IMR-90 (cell line): Measurements from ENCODE around the gene ANKRD53. TPM values are rescaled to one million over a fixed set of nuclear protein-coding genes. Genes with fewer than 3 reads are reported as not detected.
"Not testable (repeated sequence)": the region's sequence is repeated elsewhere in the genome, so short reads cannot be mapped to it uniquely, and the experiment has no call there.

Source experiments
- ATAC-seq: fragments of 200-7000 bp; cut with Tn5 transposase; 2 replicates; pipeline ENCODE4 v1.9.1; 2020; ENCODE audit warnings: low read depth, mild to moderate bottlenecking, moderate library complexity
- BruUV-seq: library from RNA; stranded (reverse); fragments of 400-500 nt; replicated peaks from 2 replicates; lab custom pipeline; 2021; lab: Mats Ljungman, UMichigan
- CTCF ChIA-PET: fragments of 300-600 bp; formaldehyde crosslinking; extraction: SDS; loops from one replicate; lab custom pipeline; 2021; ENCODE audit warnings: antibody characterized with exemption; lab: Yijun Ruan, JAX
- POLR2A ChIA-PET: fragments of 300-600 bp; sonication (Branson Sonifier 250); formaldehyde crosslinking; loops from one replicate; lab custom pipeline; 2022; ENCODE audit warnings: antibody characterized with exemption; ENCODE audit not compliant: unreplicated experiment; lab: Charles Lee
- DNase-seq: peaks from one replicate; pipeline ENCODE4 v3.0.0; 2013
- H2AFZ ChIP-seq: replicated peaks from 2 replicates; pipeline ENCODE3; 2013; ENCODE audit warnings: low read length, mild to moderate bottlenecking; ENCODE audit not compliant: poor library complexity
- H2AK5ac ChIP-seq: 2 replicates; pipeline ENCODE4 v1.6.1; 2013; ENCODE audit warnings: low read depth, low read length, inconsistent platforms
- H2AK9ac ChIP-seq: replicated peaks from 2 replicates; pipeline ENCODE3; 2013; ENCODE audit warnings: mild to moderate bottlenecking, low read depth, low read length, moderate library complexity; ENCODE audit not compliant: poor library complexity
- H2BK120ac ChIP-seq: 2 replicates; pipeline ENCODE4 v1.6.1; 2013; ENCODE audit warnings: low read depth, low read length, inconsistent platforms
- H2BK15ac ChIP-seq: 3 replicates; pipeline ENCODE4 v1.6.1; 2013; ENCODE audit warnings: low read depth, low read length, inconsistent platforms
- H2BK20ac ChIP-seq: 2 replicates; pipeline ENCODE4 v1.6.1; 2013; ENCODE audit warnings: low read depth, mild to moderate bottlenecking, inconsistent platforms, low read length, moderate library complexity
- H2BK5ac ChIP-seq: 2 replicates; pipeline ENCODE4 v1.6.1; 2013; ENCODE audit warnings: mild to moderate bottlenecking, low read depth, low read length, inconsistent platforms; ENCODE audit not compliant: poor library complexity, severe bottlenecking
- H3K14ac ChIP-seq: replicated peaks from 2 replicates; pipeline ENCODE4 v1.6.1; 2013; ENCODE audit warnings: low read depth, low read length, inconsistent platforms
- H3K18ac ChIP-seq: 2 replicates; pipeline ENCODE4 v1.6.1; 2013; ENCODE audit warnings: low read depth, low read length, control low read depth
- H3K23ac ChIP-seq: 2 replicates; pipeline ENCODE4 v1.6.1; 2013; ENCODE audit warnings: low read depth, low read length, inconsistent platforms
- H3K27ac ChIP-seq: 2 replicates; pipeline ENCODE4 v1.5.1; 2013; ENCODE audit warnings: mild to moderate bottlenecking, control low read depth, low read length; ENCODE audit not compliant: insufficient read depth
- H3K27me3 ChIP-seq: 2 replicates; pipeline ENCODE4 v1.6.1; 2013; ENCODE audit warnings: low read length; ENCODE audit not compliant: control insufficient read depth, insufficient read depth
- H3K36me3 ChIP-seq: 2 replicates; pipeline ENCODE4 v1.6.1; 2013; ENCODE audit warnings: low read length, mixed read lengths; ENCODE audit not compliant: control insufficient read depth, insufficient read depth
- H3K4ac ChIP-seq: 2 replicates; pipeline ENCODE4 v1.6.1; 2013; ENCODE audit warnings: low read depth, low read length, inconsistent platforms
- H3K4me1 ChIP-seq: 2 replicates; pipeline ENCODE4 v1.6.1; 2013; ENCODE audit warnings: low read length, mixed read lengths; ENCODE audit not compliant: control insufficient read depth, insufficient read depth
- H3K4me2 ChIP-seq: 2 replicates; pipeline ENCODE4 v1.6.1; 2013; ENCODE audit warnings: low read depth, mild to moderate bottlenecking, control low read depth, low read length, moderate library complexity
- H3K4me3 ChIP-seq: 2 replicates; pipeline ENCODE4 v1.5.1; 2013; ENCODE audit warnings: low read depth, mild to moderate bottlenecking, control low read depth, low read length, moderate library complexity; ENCODE audit not compliant: insufficient read depth
- H3K56ac ChIP-seq: 2 replicates; pipeline ENCODE4 v1.6.1; 2013; ENCODE audit warnings: low read length, inconsistent platforms; ENCODE audit not compliant: insufficient read depth; ENCODE audit errors: extremely low read depth
- H3K79me1 ChIP-seq, 2 experiments: 2 replicates each; pipeline ENCODE4 v1.6.1; 2013; ENCODE audit warnings: low read length in 2 of 2, inconsistent platforms in 1 of 2, low read depth in 1 of 2
- H3K9ac ChIP-seq: 2 replicates; pipeline ENCODE4 v1.6.1; 2013; ENCODE audit warnings: low read depth, low read length, control low read depth
- H3K9me1 ChIP-seq: 2 replicates; pipeline ENCODE4 v1.6.1; 2013; ENCODE audit warnings: low read length, inconsistent platforms; ENCODE audit not compliant: insufficient read depth
- H3K9me3 ChIP-seq: 2 replicates; pipeline ENCODE4 v1.6.1; 2013; ENCODE audit warnings: low read length; ENCODE audit not compliant: control insufficient read depth, insufficient read depth
- H4K20me1 ChIP-seq: 2 replicates; pipeline ENCODE4 v1.6.1; 2013; ENCODE audit warnings: low read length, inconsistent platforms; ENCODE audit not compliant: insufficient read depth
- H4K5ac ChIP-seq: 2 replicates; pipeline ENCODE4 v1.6.1; 2013; ENCODE audit warnings: mild to moderate bottlenecking, low read depth, low read length, control low read depth
- H4K8ac ChIP-seq, 2 experiments: 2 replicates each; pipeline ENCODE4 v1.6.1; 2013; ENCODE audit warnings: low read depth in 2 of 2, low read length in 2 of 2, control low read depth in 1 of 2, inconsistent platforms in 1 of 2
- H4K91ac ChIP-seq: 2 replicates; pipeline ENCODE4 v1.6.1; 2013; ENCODE audit warnings: low read depth, low read length, inconsistent platforms; ENCODE audit not compliant: insufficient read depth
- CHD1 ChIP-seq: IDR thresholded peaks from 2 replicates; pipeline ENCODE4 v1.6.1; 2012; ENCODE audit warnings: low read depth, low read length, improper control_type of control experiment
- MXI1 ChIP-seq: IDR thresholded peaks from 2 replicates; pipeline ENCODE4 v1.6.1; 2012; ENCODE audit warnings: low read depth, mild to moderate bottlenecking, low read length, moderate library complexity, borderline replicate concordance
- NFE2L2 ChIP-seq: fragments of 150-350 bp; IDR thresholded peaks from 2 replicates; pipeline ENCODE4 v1.6.1; 2016; ENCODE audit warnings: low read depth, mild to moderate bottlenecking, low read length
- WGBS, 2 experiments: methylation state at CpG; one replicate each; pipeline versions ENCODE4 v1.1.5 to v1.1.7; 2013; ENCODE audit warnings: missing lambda C conversion rate in 2 of 2; ENCODE audit not compliant: insufficient read length in 1 of 2; ENCODE audit errors: extremely low coverage in 2 of 2; 5-methylcytosine and 5-hydroxymethylcytosine counted together
- dilution Hi-C: fragments of 300-500 bp; cut with HindIII; formaldehyde crosslinking; loops from one replicate; pipeline ENCODE4 v1.14.3; 2018; ENCODE audit warnings: low sequenced_read_pairs; ENCODE audit not compliant: unreplicated experiment
- in situ Hi-C: fragments of 300-500 bp; cut with MboI; formaldehyde crosslinking; loops from 3 replicates; pipeline ENCODE4 v1.14.3; 2019; ENCODE audit warnings: low sequenced_read_pairs, inconsistent platforms, mixed read lengths
- intact Hi-C: fragments of 100-400 bp; cut with micrococcal nuclease; formaldehyde crosslinking; loops from 2 replicates; pipeline ENCODE4 v1.10.0; 2022
- polyA plus RNA-seq, 3 experiments: library from polyadenylated mRNA; depleted of rRNA; stranded (reverse); fragments of >200 nt; gene quantifications; 2 replicates each; pipeline ENCODE4 v1.2.3, GENCODE V29; 2012; ENCODE audit warnings: low replicate concordance in 1 of 3
- total RNA-seq: library from RNA; depleted of rRNA; stranded (reverse); fragments of >200 nt; gene quantifications from 2 replicates; pipeline ENCODE4 v1.2.3, GENCODE V29; 2012
- TF ChIP-seq, protein P1 (sequence below): conservative IDR thresholded peaks from 2 replicates; pipeline ENCODE4 v1.5.1; 2012; ENCODE audit warnings: mild to moderate bottlenecking, low read depth, low read length, improper control_type of control experiment

Gene ANKRD53
- total and polyA plus RNA-seq, 2 of the 4 experiments (the other 2 are of a cell fraction): 0.54 to 1.0 TPM

DNA sequence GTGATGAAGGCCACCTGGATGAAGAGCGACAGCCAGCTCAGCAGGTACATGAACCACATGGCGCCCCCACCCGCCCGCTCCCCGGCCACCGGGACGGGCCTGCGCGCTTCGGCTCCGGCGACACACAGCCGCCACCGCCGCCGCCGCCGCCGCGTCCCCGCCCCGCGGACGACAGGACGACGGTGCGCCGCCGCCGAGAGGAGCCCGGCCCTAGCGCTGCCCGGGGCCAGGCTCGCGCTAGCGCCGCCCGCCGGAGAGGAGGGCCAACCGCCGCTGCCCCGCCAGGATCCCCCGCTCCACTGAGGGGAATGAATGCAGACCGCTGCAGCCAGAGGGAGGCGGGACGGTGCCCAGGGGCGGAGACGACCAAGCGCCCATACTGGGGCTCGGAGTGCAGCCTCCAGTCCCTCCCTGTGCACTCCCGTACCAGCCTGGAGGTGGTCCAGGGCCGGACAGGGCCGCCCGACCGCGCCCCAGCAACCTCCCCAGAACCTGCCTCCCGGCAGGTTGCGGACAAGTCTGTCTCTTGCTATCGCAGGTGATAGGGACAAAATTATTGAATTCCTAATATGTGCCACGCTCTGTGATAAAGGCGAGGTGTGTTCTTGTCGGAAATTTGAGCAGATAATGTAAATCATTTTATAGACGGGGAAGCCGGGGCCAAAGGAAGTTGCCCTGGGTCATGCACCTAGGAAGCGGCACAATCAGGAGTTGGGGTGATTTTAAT, 16.4 kb downstream of the ANKRD53 start, which contains the start of gene TEX261 (continued):
- TF ChIP-seq MXI1 (peak; percentile 46; the same call in 1 of the 2 replicates), CHD1 (no peak)

DNA sequence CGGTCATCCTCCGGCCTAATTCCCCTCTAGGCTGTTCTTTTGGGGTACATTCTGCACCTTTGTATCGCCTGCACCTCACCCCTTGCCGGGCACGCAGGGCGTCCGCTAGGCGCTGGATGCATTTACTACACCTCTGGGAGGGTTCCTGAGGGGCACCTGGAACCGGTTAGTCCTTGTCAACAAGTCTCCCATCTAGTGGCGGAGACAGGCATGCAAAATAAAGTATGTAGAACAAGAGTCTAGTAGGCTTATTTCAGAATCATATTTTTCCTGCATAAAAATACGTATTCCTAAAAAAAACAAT, 16.9 kb downstream of the ANKRD53 start:
- H3K27ac ChIP-seq: no peak overlapping the region
- WGBS, 2 experiments: no CpG with 5 or more reads among the region's 11 CpGs
- H3K18ac ChIP-seq: no peak overlapping the region
- peaks cover 11% of the 10 kb centered on the region for H3K36me3 ChIP-seq
- no peak overlapping the region for H2AK5ac ChIP-seq
- DNase-seq (peak; percentile 17), ATAC-seq (no peak)
- H3K9me1 ChIP-seq: peaks cover 10% of the 10 kb centered on the region; the same call in 1 of the 2 replicates
- no peak overlapping the region for H4K5ac ChIP-seq
- H2BK20ac ChIP-seq: no peak overlapping the region
- intact Hi-C loops: loop anchor here (2.0 kb wide), 2 partner anchors 31 to 73 kb away; partner anchors contain the start of gene NAGK
- peaks cover 18 to 29% of the 10 kb centered on the region in 2 experiments for H3K79me1 ChIP-seq
- no peaks in the 10 kb centered on the region for H3K9me3 ChIP-seq
- H2BK120ac ChIP-seq: no peak overlapping the region
- dilution Hi-C loops: no loop called here
- peak overlapping the region; percentile 67 for H3K9ac ChIP-seq
- POLR2A ChIA-PET: no interaction called here
- H3K4ac ChIP-seq: peak overlapping the region; percentile 3; the same call in 1 of the 2 replicates
- H4K20me1 ChIP-seq: peaks cover 21% of the 10 kb centered on the region
- no TSS peak for BruUV-seq
- peaks cover 11% of the 10 kb centered on the region for H3K4me1 ChIP-seq
- CTCF ChIA-PET: no interaction called here
- no peak overlapping the region for H3K56ac ChIP-seq
- H2BK5ac ChIP-seq: no peak overlapping the region
- H2AFZ ChIP-seq: peak overlapping the region; percentile 100
- H3K4me3 ChIP-seq: peak overlapping the region; percentile 58; the same call in 1 of the 2 replicates
- H3K4me2 ChIP-seq: peak overlapping the region; percentile 85
- H3K27me3 ChIP-seq: no peaks in the 10 kb centered on the region
- no peak overlapping the region for H4K91ac ChIP-seq
- no peak overlapping the region for H3K14ac ChIP-seq
- peak overlapping the region; percentile 57 to 80 for H4K8ac ChIP-seq
- in situ Hi-C loops: no loop called here
- H3K23ac ChIP-seq: no peak overlapping the region
- TF ChIP-seq, protein P1, sequence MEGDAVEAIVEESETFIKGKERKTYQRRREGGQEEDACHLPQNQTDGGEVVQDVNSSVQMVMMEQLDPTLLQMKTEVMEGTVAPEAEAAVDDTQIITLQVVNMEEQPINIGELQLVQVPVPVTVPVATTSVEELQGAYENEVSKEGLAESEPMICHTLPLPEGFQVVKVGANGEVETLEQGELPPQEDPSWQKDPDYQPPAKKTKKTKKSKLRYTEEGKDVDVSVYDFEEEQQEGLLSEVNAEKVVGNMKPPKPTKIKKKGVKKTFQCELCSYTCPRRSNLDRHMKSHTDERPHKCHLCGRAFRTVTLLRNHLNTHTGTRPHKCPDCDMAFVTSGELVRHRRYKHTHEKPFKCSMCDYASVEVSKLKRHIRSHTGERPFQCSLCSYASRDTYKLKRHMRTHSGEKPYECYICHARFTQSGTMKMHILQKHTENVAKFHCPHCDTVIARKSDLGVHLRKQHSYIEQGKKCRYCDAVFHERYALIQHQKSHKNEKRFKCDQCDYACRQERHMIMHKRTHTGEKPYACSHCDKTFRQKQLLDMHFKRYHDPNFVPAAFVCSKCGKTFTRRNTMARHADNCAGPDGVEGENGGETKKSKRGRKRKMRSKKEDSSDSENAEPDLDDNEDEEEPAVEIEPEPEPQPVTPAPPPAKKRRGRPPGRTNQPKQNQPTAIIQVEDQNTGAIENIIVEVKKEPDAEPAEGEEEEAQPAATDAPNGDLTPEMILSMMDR: peak; percentile 27
- TF ChIP-seq NFE2L2: no peak
- peak overlapping the region; percentile 51 for H2AK9ac ChIP-seq
- H2BK15ac ChIP-seq: no peak overlapping the region

DNA sequence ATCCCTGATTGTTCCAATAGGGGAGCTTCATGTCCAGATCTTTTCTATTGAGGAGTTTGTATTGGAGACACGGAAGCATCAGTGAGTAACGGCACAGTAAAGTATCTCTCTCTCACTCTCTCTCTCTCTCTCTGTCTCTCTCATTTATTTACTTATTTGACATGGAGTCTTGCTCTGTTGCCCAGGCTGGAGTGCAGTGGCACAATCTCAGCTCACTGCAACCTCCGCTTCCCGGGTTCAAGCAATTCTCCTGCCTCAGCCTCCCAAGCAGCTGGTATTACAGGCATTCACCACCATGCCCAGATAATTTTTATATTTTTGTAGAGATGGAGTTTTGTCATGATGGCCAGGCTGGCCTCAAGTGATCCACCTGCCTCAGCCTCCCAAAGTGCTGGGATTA, 20.5 kb downstream of the ANKRD53 start:
- H3K79me1 ChIP-seq, H2AFZ ChIP-seq, H2BK20ac ChIP-seq, POLR2A ChIA-PET, H4K20me1 ChIP-seq, H3K9ac ChIP-seq, H3K4me3 ChIP-seq, H2BK5ac ChIP-seq, H3K4me1 ChIP-seq, H3K14ac ChIP-seq, H2BK15ac ChIP-seq, H3K9me1 ChIP-seq, H3K4me2 ChIP-seq, DNase-seq, H3K23ac ChIP-seq, dilution Hi-C loops, H2AK5ac ChIP-seq, BruUV-seq, H3K18ac ChIP-seq, H3K9me3 ChIP-seq, ATAC-seq, in situ Hi-C loops, H2BK120ac ChIP-seq, intact Hi-C loops, H3K36me3 ChIP-seq, H3K56ac ChIP-seq, H4K8ac ChIP-seq, H3K4ac ChIP-seq, H4K5ac ChIP-seq, H3K27me3 ChIP-seq, H2AK9ac ChIP-seq, H3K27ac ChIP-seq, H4K91ac ChIP-seq, CTCF ChIA-PET: not testable (repeated sequence)
- WGBS, 2 experiments: no CpG with 5 or more reads among the region's 4 CpGs
